ENCODE data around the gene OPRL1.

DNA sequence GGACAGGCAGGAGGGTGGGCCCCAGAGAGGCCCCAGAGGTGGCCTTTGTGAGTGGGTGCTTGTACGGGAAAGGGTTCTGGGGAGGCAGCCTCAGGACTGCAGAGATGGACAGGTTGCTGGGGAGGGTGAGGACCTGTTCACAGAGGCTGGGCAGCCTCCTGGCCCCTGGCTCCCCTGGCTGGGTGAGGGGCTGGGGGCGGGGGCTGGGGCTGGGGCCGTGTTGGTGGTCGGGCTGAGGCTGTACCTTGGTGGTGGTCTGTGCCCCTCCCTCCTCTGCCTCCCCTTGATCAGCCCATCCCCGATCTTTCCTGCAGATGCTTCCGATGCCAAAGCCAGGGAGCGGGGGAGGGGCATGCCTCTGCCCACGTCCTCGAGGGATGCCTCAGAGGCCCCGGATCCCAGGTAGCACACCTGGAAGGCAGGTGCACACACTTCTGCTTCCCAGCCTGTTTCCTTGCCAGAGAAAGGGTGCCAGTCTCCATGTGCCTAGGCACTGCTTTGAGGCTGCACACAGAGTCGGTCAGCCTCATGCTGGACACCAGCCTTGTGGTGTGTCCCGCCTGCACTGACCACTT, 12.1 kb upstream of the OPRL1 start:
- TF ChIP-seq EZH2 (IDR thresholded peaks at IDR 0.05; ENCODE audit: borderline replicate concordance, low read length), result no peak
- TF ChIP-seq, protein P1, sequence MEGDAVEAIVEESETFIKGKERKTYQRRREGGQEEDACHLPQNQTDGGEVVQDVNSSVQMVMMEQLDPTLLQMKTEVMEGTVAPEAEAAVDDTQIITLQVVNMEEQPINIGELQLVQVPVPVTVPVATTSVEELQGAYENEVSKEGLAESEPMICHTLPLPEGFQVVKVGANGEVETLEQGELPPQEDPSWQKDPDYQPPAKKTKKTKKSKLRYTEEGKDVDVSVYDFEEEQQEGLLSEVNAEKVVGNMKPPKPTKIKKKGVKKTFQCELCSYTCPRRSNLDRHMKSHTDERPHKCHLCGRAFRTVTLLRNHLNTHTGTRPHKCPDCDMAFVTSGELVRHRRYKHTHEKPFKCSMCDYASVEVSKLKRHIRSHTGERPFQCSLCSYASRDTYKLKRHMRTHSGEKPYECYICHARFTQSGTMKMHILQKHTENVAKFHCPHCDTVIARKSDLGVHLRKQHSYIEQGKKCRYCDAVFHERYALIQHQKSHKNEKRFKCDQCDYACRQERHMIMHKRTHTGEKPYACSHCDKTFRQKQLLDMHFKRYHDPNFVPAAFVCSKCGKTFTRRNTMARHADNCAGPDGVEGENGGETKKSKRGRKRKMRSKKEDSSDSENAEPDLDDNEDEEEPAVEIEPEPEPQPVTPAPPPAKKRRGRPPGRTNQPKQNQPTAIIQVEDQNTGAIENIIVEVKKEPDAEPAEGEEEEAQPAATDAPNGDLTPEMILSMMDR (IDR thresholded peaks at IDR 0.05; ENCODE audit: low read length), result no peak
